PFSK-1 (cell line): ENCODE results near the gene LGALS9. TPM values are rescaled to one million over a fixed set of nuclear protein-coding genes. Genes with fewer than 3 reads are reported as not detected.

Source experiments
- FOXP2 ChIP-seq: optimal IDR thresholded peaks from 2 replicates; pipeline ENCODE3; 2011; ENCODE audit warnings: borderline replicate concordance, control low read depth, inconsistent platforms; ENCODE audit not compliant: insufficient read depth; ENCODE audit errors: extremely low read length, extremely low read depth
- POLR2AphosphoS5 ChIP-seq: IDR thresholded peaks from 2 replicates; pipeline ENCODE4 v1.6.1; 2012; ENCODE audit warnings: low read depth, mild to moderate bottlenecking, control low read depth, low read length, moderate library complexity
- SIN3A ChIP-seq: IDR thresholded peaks from 2 replicates; pipeline ENCODE4 v1.6.1; 2012; ENCODE audit warnings: mild to moderate bottlenecking, low read length, moderate library complexity, borderline replicate concordance; ENCODE audit not compliant: insufficient read depth
- TAF1 ChIP-seq: IDR thresholded peaks from 2 replicates; pipeline ENCODE4 v1.6.1; 2012; ENCODE audit warnings: low read length, control low read depth, borderline replicate concordance; ENCODE audit not compliant: insufficient read depth
- polyA plus RNA-seq: library from polyadenylated mRNA; unstranded; fragments of >200 nt; gene quantifications from one replicate; pipeline ENCODE4 v1.2.1, GENCODE V29; 2012; ENCODE audit warnings: low read depth, missing spikeins; ENCODE audit not compliant: insufficient read length
- TF ChIP-seq, protein P1 (sequence below), 2 experiments: IDR thresholded peaks; 2 replicates each; pipeline versions ENCODE4 v1.6.1 to v1.8.0; 2011 to 2012; ENCODE audit warnings: low read depth in 2 of 2, low read length in 2 of 2, control low read depth in 1 of 2, inconsistent platforms in 1 of 2, mild to moderate bottlenecking in 1 of 2, moderate library complexity in 1 of 2; ENCODE audit not compliant: insufficient read depth in 1 of 2

LGALS9 gene
- 7.9 TPM for polyA plus RNA-seq

DNA sequence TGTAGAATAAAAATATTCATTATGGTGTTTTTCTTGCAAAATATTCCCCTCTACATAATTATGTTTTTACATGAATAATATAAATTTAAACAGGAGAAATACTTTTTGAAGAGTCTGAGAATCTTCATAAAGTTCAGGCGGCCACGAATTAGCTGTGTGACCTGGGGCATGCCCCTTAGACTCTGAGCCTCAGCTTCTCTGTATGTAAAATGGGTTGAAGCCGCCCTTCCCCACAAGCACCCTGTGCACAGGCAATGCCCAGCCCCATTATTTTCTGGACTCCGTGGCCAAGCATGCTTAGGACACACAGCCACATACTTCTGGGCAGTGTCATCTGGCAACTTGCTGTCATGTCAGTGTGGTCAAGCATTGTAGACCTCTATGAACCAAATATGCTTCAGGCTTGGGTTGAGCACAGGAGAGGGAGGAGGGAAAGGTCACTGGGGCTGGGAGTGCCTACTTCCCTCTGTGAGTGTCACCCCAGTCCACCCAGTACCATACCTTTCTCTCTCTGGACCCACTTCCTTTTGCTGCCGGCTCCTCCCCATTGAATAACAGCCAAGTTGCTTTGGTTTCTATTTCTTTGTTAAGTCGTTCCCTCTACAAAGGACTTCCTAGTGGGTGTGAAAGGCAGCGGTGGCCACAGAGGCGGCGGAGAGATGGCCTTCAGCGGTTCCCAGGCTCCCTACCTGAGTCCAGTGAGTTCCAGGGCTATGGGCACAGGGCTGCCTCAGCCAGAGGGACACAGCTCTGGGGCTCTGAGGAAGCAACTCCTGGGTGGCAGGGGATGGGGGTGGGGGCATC lies at the start of gene LGALS9:
Gene LGALS9 (plus strand): TSS at position 582 of the 804 bp plus-strand sequence. CDS start 78 bp downstream, at position 660.
- TF ChIP-seq POLR2AphosphoS5 = no peak
- no peak for TF ChIP-seq FOXP2
- no peak for TF ChIP-seq TAF1
- TF ChIP-seq, protein P1, sequence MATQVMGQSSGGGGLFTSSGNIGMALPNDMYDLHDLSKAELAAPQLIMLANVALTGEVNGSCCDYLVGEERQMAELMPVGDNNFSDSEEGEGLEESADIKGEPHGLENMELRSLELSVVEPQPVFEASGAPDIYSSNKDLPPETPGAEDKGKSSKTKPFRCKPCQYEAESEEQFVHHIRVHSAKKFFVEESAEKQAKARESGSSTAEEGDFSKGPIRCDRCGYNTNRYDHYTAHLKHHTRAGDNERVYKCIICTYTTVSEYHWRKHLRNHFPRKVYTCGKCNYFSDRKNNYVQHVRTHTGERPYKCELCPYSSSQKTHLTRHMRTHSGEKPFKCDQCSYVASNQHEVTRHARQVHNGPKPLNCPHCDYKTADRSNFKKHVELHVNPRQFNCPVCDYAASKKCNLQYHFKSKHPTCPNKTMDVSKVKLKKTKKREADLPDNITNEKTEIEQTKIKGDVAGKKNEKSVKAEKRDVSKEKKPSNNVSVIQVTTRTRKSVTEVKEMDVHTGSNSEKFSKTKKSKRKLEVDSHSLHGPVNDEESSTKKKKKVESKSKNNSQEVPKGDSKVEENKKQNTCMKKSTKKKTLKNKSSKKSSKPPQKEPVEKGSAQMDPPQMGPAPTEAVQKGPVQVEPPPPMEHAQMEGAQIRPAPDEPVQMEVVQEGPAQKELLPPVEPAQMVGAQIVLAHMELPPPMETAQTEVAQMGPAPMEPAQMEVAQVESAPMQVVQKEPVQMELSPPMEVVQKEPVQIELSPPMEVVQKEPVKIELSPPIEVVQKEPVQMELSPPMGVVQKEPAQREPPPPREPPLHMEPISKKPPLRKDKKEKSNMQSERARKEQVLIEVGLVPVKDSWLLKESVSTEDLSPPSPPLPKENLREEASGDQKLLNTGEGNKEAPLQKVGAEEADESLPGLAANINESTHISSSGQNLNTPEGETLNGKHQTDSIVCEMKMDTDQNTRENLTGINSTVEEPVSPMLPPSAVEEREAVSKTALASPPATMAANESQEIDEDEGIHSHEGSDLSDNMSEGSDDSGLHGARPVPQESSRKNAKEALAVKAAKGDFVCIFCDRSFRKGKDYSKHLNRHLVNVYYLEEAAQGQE (IDR thresholded peaks at IDR 0.05; ENCODE audit: insufficient read depth in 1 of 2, low read depth in 2 of 2, low read length in 2 of 2) = no peak
- TF ChIP-seq SIN3A = no peak

DNA sequence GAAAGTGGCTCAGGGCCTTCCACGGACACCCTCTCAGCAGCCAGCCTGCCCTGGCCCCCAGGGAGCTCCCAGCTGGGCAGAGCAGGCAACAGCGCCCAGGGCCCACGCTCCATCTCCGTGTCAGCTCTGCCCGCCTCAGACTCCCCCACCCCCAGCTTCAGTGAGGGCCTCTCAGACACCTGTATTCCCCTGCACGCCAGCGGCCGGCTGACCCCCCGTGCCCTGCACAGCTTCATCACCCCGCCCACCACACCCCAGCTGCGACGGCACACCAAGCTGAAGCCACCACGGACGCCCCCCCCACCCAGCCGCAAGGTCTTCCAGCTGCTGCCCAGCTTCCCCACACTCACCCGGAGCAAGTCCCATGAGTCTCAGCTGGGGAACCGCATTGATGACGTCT lies 48.3 kb upstream of the LGALS9 start:
- no peak for TF ChIP-seq FOXP2
- TF ChIP-seq POLR2AphosphoS5 = no peak
- no peak for TF ChIP-seq SIN3A
- no peak for TF ChIP-seq TAF1
- TF ChIP-seq, protein P1 (IDR thresholded peaks at IDR 0.05; ENCODE audit: insufficient read depth in 1 of 2, low read depth in 2 of 2, low read length in 2 of 2) = no peak

DNA sequence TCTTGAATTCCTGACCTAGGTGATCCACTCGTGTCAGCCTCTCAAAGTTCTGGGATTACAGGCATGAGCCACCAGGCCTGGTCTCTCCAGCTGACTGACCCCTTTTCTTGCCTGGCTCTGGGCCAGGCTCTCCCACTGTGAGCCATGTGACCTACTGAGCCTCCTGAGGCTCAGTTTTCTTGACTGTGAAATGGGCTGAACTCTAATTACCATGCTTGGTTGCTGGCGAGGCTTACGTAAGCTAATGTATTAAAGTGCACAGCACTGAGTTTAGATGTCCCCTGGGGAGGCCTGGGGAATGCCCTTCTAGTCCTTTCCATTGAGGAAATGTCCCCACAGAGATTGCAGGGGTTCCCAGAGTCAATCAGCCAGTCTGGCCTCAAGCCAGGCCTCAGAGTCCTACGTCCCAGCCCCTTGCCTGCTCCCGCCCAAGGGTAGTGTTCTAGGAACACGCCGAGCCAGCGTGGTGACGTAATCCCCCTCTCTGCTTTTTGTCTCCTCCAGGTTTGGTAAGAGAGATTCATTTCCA lies 45.8 kb upstream of the LGALS9 start:
- TF ChIP-seq, protein P1 (IDR thresholded peaks at IDR 0.05; ENCODE audit: insufficient read depth in 1 of 2, low read depth in 2 of 2, low read length in 2 of 2) = no peak

DNA sequence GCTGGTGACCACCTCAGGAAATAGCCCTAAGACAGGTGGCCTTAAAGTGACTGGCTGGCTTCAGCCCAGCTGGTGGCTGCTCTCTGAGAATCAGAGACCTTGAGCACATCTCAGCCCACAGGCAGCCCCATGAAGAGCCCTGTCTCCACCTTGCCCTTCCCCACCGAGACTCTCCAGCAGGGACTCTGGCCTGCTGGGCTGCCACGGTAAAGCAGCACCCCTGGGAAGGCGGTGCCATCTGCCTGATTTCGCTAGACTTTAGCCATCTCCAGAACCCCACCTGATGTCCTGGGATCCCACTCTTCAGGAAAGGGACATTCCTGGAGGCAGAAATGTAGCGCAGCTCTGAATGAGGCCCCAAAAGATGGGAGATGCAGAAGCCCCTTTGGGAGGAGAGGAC lies 45.2 kb upstream of the LGALS9 start:
- TF ChIP-seq SIN3A = no peak
- TF ChIP-seq, protein P1 (IDR thresholded peaks at IDR 0.05; ENCODE audit: insufficient read depth in 1 of 2, low read depth in 2 of 2, low read length in 2 of 2) = no peak

DNA sequence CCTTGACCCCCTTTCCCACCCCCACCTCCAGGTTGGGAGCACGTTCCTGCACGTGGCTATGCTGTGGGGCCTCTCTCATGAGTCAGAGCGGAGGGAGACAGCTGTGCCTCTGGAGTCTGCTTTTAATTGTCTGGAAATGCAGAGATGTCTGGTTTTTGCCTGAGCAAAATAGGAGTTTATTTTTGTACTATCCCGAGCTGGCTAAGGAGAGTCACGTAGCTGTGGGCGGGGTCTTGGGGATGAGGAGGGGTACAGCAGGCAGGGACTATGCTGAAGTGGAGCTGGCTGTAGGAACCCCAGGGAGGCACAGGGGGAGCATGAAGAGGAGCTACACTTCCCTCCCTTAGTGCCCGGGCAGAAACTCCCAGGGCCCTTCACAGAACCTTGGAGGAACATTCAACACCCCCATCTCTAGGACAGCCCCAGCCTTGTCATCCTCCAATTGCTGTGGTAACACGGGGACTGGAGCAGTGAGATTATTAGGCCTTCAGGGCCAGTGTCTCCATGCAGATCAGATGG lies 44.7 kb upstream of the LGALS9 start:
- TF ChIP-seq FOXP2 (no peak), POLR2AphosphoS5 (no peak), TAF1 (no peak), SIN3A (no peak)
- TF ChIP-seq, protein P1 (IDR thresholded peaks at IDR 0.05; ENCODE audit: insufficient read depth in 1 of 2, low read depth in 2 of 2, low read length in 2 of 2) = no peak
